ENCODE results near the gene PRMT3. TPM values are rescaled to one million over a fixed set of nuclear protein-coding genes. Genes with fewer than 3 reads are reported as not detected.

PRMT3 gene
- total and polyA plus RNA-seq, 4 experiments from 2014 or later = 6.7 to 19.7 (median 13.0) TPM

- ChIA-PET POLR2A (ENCODE audit: partially characterized antibody) (interaction anchor here (0.6 to 1.5 kb wide), 3 partner anchors 9 to 34 kb away, joined by 3 to 7 read pairs (median 5); partner anchors contain the start of genes HTATIP2 and PRMT3), CTCF (ENCODE audit: partially characterized antibody) (interaction anchor here (0.7 to 1.9 kb wide), 14 partner anchors 8 to 213 kb away, joined by 3 to 13 read pairs (median 3); no protein-coding TSS in a partner anchor)
- H3K27ac Mint-ChIP-seq = no peak overlapping the region
- Histone ChIP-seq H3K4me1 (ENCODE audit: insufficient read depth, low read length) (peaks cover 5% of the 10 kb centered on the region), H3K9me3 (ENCODE audit: control insufficient read depth in 1 of 2, low read length in 2 of 2) (no peaks in the 10 kb centered on the region), H3K27me3 (ENCODE audit: insufficient read depth, low read length) (no peaks in the 10 kb centered on the region), H3K27ac (ENCODE audit: low read depth, low read length) (no peak overlapping the region), H3K36me3 (ENCODE audit: insufficient read depth, low read length) (peaks cover 6% of the 10 kb centered on the region), H3K4me3 (ENCODE audit: low read length in 2 of 2) (no peak overlapping the region)
- H3K4me1 Mint-ChIP-seq = peaks cover 5 to 8% (median 7%) of the 10 kb centered on the region in 4 donors
- peaks cover 37 to 38% of the 10 kb centered on the region in 2 donors for H3K36me3 Mint-ChIP-seq
- no peak overlapping the region for H3K4me3 Mint-ChIP-seq
- peak; percentile 30 to 46 (median 38) for DNase-seq
- H3K9me3 Mint-ChIP-seq = no peaks in the 10 kb centered on the region
- intact Hi-C loops (cut with micrococcal nuclease) = loop anchor here (5.0 kb wide), 1 partner anchor 215 kb away; no protein-coding TSS in a partner anchor
- no peaks in the 10 kb centered on the region for H3K27me3 Mint-ChIP-seq
These were observed 9.8 kb downstream of the PRMT3 start for GRCh38 chr11:20397281-20397680.

GRCh38 chr11:20399498-20399897 lies 12.0 kb downstream of the PRMT3 start:
- ChIA-PET POLR2A (ENCODE audit: partially characterized antibody) (no interaction called here), CTCF (ENCODE audit: partially characterized antibody) (no interaction called here)
- Histone ChIP-seq H3K27ac (ENCODE audit: low read depth, low read length) (no peak overlapping the region), H3K4me3 (ENCODE audit: low read length in 2 of 2) (no peak overlapping the region), H3K4me1 (ENCODE audit: insufficient read depth, low read length) (peaks cover 5% of the 10 kb centered on the region), H3K27me3 (ENCODE audit: insufficient read depth, low read length) (no peaks in the 10 kb centered on the region), H3K36me3 (ENCODE audit: insufficient read depth, low read length) (peaks cover 10% of the 10 kb centered on the region), H3K9me3 (ENCODE audit: control insufficient read depth in 1 of 2, low read length in 2 of 2) (no peaks in the 10 kb centered on the region)
- intact Hi-C loops (cut with micrococcal nuclease) = loop anchor here (5.0 kb wide), 1 partner anchor 213 kb away; no protein-coding TSS in a partner anchor
- Mint-ChIP-seq H3K4me1 (peaks cover 5 to 8% (median 7%) of the 10 kb centered on the region in 4 donors), H3K36me3 (peaks cover 39 to 42% of the 10 kb centered on the region in 2 donors), H3K9me3 (no peaks in the 10 kb centered on the region), H3K27me3 (no peaks in the 10 kb centered on the region), H3K4me3 (no peak overlapping the region), H3K27ac (no peak overlapping the region)
- no peak for DNase-seq

DNA sequence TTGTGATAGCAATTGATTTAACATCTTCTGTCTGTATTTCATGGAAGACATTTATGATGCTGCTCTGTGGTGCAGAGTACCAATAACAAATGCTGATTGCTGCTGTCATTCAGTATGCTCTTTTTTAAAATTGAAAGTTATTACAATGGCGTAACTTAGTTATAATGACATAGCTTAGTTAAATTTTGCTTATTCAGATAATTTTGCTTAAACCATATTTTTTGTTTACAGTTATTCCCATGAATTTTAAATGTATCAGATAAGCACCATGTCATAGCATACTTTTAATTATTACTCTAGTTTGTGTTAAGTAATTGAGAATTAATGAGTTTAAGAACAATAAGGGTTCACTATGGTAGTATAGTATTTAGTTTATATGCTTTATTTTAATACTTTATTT lies 15.5 kb downstream of the PRMT3 start:
- Mint-ChIP-seq H3K4me3 (no peak overlapping the region), H3K9me3 (no peaks in the 10 kb centered on the region), H3K27me3 (no peaks in the 10 kb centered on the region), H3K27ac (no peak overlapping the region), H3K4me1 (peaks cover 0 to 4% (median under 1%) of the 10 kb centered on the region in 4 donors), H3K36me3 (peaks cover 29 to 47% of the 10 kb centered on the region in 2 donors)
- Histone ChIP-seq H3K36me3 (ENCODE audit: insufficient read depth, low read length) (peaks cover 4% of the 10 kb centered on the region), H3K4me3 (ENCODE audit: low read length in 2 of 2) (no peak overlapping the region), H3K9me3 (ENCODE audit: control insufficient read depth in 1 of 2, low read length in 2 of 2) (no peaks in the 10 kb centered on the region), H3K27ac (ENCODE audit: low read depth, low read length) (no peak overlapping the region), H3K4me1 (ENCODE audit: insufficient read depth, low read length) (no peaks in the 10 kb centered on the region), H3K27me3 (ENCODE audit: insufficient read depth, low read length) (no peaks in the 10 kb centered on the region)
- intact Hi-C loops (cut with micrococcal nuclease) = no loop called here
- DNase-seq = no peak
- ChIA-PET CTCF (ENCODE audit: partially characterized antibody) (no interaction called here), POLR2A (ENCODE audit: partially characterized antibody) (no interaction called here)

GRCh38 chr11:20406484-20406883 lies 19.0 kb downstream of the PRMT3 start:
- ChIA-PET POLR2A (ENCODE audit: partially characterized antibody) (no interaction called here), CTCF (ENCODE audit: partially characterized antibody) (no interaction called here)
- Histone ChIP-seq H3K27ac (ENCODE audit: low read depth, low read length) (no peak overlapping the region), H3K36me3 (ENCODE audit: insufficient read depth, low read length) (peaks cover 9% of the 10 kb centered on the region), H3K27me3 (ENCODE audit: insufficient read depth, low read length) (no peaks in the 10 kb centered on the region), H3K4me3 (ENCODE audit: low read length in 2 of 2) (no peak overlapping the region), H3K9me3 (ENCODE audit: control insufficient read depth in 1 of 2, low read length in 2 of 2) (no peaks in the 10 kb centered on the region), H3K4me1 (ENCODE audit: insufficient read depth, low read length) (no peaks in the 10 kb centered on the region)
- H3K36me3 Mint-ChIP-seq = peaks cover 33 to 57% of the 10 kb centered on the region in 2 donors
- DNase-seq = no peak
- no peaks in the 10 kb centered on the region for H3K27me3 Mint-ChIP-seq
- H3K9me3 Mint-ChIP-seq = no peaks in the 10 kb centered on the region
- no peak overlapping the region for H3K4me3 Mint-ChIP-seq
- intact Hi-C loops (cut with micrococcal nuclease) = no loop called here
- H3K27ac Mint-ChIP-seq = no peak overlapping the region
- H3K4me1 Mint-ChIP-seq = peaks cover 0 to 5% (median 0%) of the 10 kb centered on the region in 4 donors

DNA sequence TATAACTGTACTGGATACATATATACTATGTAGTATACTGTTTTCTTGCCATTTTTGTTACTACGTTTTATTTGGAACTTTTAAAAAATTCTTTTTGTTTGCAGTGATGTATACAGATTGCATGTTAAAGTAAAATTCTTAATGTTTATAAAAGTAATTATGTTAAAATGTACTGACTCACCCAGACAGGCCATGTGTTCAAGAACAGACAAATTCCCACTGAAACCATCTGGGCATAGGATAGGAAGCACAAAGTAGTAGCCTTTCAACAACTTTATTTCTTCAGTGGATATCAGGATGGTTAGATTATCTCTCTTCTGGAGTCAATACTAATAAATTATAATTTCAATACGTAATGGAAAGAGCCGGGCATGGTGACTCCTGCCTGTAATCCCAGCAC lies 19.8 kb downstream of the PRMT3 start:
- ChIA-PET POLR2A (ENCODE audit: partially characterized antibody) (no interaction called here), CTCF (ENCODE audit: partially characterized antibody) (interaction anchor here (1.0 kb wide), 1 partner anchor 9 kb away, joined by 4 read pairs; no protein-coding TSS in a partner anchor)
- peaks cover 0 to 5% (median 0%) of the 10 kb centered on the region in 4 donors for H3K4me1 Mint-ChIP-seq
- H3K27ac ChIP-seq (ENCODE audit: low read depth, low read length) = no peak overlapping the region
- no peaks in the 10 kb centered on the region for H3K4me1 ChIP-seq (ENCODE audit: insufficient read depth, low read length)
- no peak overlapping the region for H3K4me3 Mint-ChIP-seq
- H3K27ac Mint-ChIP-seq = no peak overlapping the region
- no peak overlapping the region for H3K4me3 ChIP-seq (ENCODE audit: low read length in 2 of 2)
- no peaks in the 10 kb centered on the region for H3K9me3 Mint-ChIP-seq
- no peaks in the 10 kb centered on the region for H3K9me3 ChIP-seq (ENCODE audit: control insufficient read depth in 1 of 2, low read length in 2 of 2)
- peaks cover 38 to 62% of the 10 kb centered on the region in 2 donors for H3K36me3 Mint-ChIP-seq
- H3K27me3 Mint-ChIP-seq = no peaks in the 10 kb centered on the region
- intact Hi-C loops (cut with micrococcal nuclease) = no loop called here
- H3K27me3 ChIP-seq (ENCODE audit: insufficient read depth, low read length) = no peaks in the 10 kb centered on the region
- peaks cover 9% of the 10 kb centered on the region for H3K36me3 ChIP-seq (ENCODE audit: insufficient read depth, low read length)
- no peak for DNase-seq

GRCh38 chr11:20415432-20415831 lies 27.9 kb downstream of the PRMT3 start:
- CTCF ChIA-PET (ENCODE audit: partially characterized antibody) = no interaction called here
- DNase-seq = no peak
- POLR2A ChIA-PET (ENCODE audit: partially characterized antibody) = no interaction called here
- H3K36me3 Mint-ChIP-seq = peaks cover 69 to 74% of the 10 kb centered on the region in 2 donors
- Histone ChIP-seq H3K27me3 (ENCODE audit: insufficient read depth, low read length) (no peaks in the 10 kb centered on the region), H3K4me1 (ENCODE audit: insufficient read depth, low read length) (no peaks in the 10 kb centered on the region), H3K9me3 (ENCODE audit: control insufficient read depth in 1 of 2, low read length in 2 of 2) (no peaks in the 10 kb centered on the region), H3K36me3 (ENCODE audit: insufficient read depth, low read length) (peaks cover 7% of the 10 kb centered on the region), H3K4me3 (ENCODE audit: low read length in 2 of 2) (no peak overlapping the region), H3K27ac (ENCODE audit: low read depth, low read length) (no peak overlapping the region)
- H3K4me3 Mint-ChIP-seq = no peak overlapping the region
- peaks cover 0 to 8% (median 6%) of the 10 kb centered on the region in 4 donors for H3K4me1 Mint-ChIP-seq
- no peaks in the 10 kb centered on the region for H3K27me3 Mint-ChIP-seq
- intact Hi-C loops (cut with micrococcal nuclease) = no loop called here
- no peaks in the 10 kb centered on the region for H3K9me3 Mint-ChIP-seq
- no peak overlapping the region for H3K27ac Mint-ChIP-seq

DNA sequence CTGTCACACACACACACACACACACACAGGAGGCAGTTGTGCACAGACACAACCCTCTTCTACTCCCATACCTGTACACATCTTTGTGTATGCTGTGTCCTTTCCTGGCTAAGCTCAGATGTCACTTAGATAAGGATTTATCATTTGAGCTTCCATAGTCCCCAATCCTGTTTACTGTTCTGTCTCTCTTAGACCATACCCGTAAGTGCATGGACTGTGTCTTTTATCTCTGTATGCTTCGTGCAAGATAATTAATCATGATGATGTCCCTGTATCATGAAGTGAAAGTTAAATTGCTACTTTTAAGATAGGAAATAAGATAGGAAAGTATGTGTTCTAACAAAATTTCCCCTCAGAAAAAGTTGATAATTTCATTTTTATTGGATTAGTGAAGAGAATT lies 30.3 kb downstream of the PRMT3 start:
- no peaks in the 10 kb centered on the region for H3K9me3 ChIP-seq (ENCODE audit: control insufficient read depth in 1 of 2, low read length in 2 of 2)
- no peaks in the 10 kb centered on the region for H3K27me3 ChIP-seq (ENCODE audit: insufficient read depth, low read length)
- Mint-ChIP-seq H3K9me3 (no peaks in the 10 kb centered on the region), H3K4me1 (peaks cover 0 to 8% (median 4%) of the 10 kb centered on the region in 4 donors), H3K36me3 (peaks cover 69 to 72% of the 10 kb centered on the region in 2 donors), H3K4me3 (no peak overlapping the region), H3K27ac (peak overlapping the region in 1 of 7 donors; percentile 5), H3K27me3 (no peaks in the 10 kb centered on the region)
- no peaks in the 10 kb centered on the region for H3K4me1 ChIP-seq (ENCODE audit: insufficient read depth, low read length)
- no peak overlapping the region for H3K4me3 ChIP-seq (ENCODE audit: low read length in 2 of 2)
- no peak for DNase-seq
- POLR2A ChIA-PET (ENCODE audit: partially characterized antibody) = no interaction called here
- intact Hi-C loops (cut with micrococcal nuclease) = no loop called here
- H3K36me3 ChIP-seq (ENCODE audit: insufficient read depth, low read length) = peaks cover 10% of the 10 kb centered on the region
- H3K27ac ChIP-seq (ENCODE audit: low read depth, low read length) = no peak overlapping the region
- CTCF ChIA-PET (ENCODE audit: partially characterized antibody) = no interaction called here
